IPS-11a (cell line): Measurements from ENCODE around the gene KCNJ6.
"Not testable (repeated sequence)": the region's sequence is repeated elsewhere in the genome, so short reads cannot be mapped to it uniquely, and the experiment has no call there.

ENCODE experiments used
- H3K4me3 ChIP-seq: one replicate; pipeline ENCODE4 v1.5.1; 2013; ENCODE audit warnings: low read depth, low read length, control low read depth

KCNJ6 gene

DNA sequence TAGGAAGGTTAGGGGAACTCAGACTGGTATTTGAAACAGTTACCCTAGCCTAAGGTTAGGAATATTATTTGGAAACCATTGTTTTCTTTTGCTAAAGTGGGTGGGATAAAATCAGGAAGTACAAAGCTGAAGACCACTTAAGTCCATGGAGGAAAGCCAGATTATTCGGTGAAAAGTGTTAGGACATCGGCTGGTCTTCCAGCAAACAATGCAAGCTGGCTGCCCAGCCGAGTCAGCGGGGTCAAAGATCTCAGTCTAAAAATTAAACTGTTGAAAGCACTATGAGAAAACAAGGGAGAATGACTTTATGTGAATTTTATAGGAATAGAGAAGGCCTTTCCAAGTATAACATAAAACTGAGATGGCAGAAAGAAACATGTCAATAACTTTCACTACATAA, 231.7 kb downstream of the KCNJ6 start:
- no peak overlapping the region for H3K4me3 ChIP-seq

- no peak overlapping the region for H3K4me3 ChIP-seq
Observed at GRCh38 chr21:37684115-37684493, 232.2 kb downstream of the KCNJ6 start.

- H3K4me3 ChIP-seq, result no peak overlapping the region
Observed at GRCh38 chr21:37683396-37684114, 232.7 kb downstream of the KCNJ6 start.

DNA sequence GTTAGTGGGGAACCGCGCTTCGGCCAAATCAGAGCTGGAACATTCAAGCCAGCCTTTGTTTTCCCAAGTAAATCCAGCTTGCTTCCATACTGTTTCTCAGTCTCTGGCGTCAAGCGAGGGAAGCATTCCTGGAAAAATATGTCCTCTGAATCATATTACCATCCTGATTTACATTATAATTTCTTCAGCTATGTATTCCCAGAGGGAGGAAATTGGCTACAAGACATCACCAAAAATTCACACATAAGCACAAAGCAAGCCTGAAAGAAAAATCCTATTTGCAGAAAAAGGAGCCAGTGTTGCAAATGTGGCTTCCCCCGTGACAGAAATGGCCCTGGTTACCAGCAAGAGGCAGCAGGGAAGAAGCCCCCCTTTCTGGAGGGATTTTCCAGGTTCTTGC, 233.3 kb downstream of the KCNJ6 start:
- H3K4me3 ChIP-seq, result no peak overlapping the region

GRCh38 chr21:37677006-37677405, 239.3 kb downstream of the KCNJ6 start:
- H3K4me3 ChIP-seq, result no peak overlapping the region

- H3K4me3 ChIP-seq, result no peak overlapping the region
Observed at GRCh38 chr21:37675202-37675801, 241.0 kb downstream of the KCNJ6 start.

GRCh38 chr21:37673801-37674575, 242.3 kb downstream of the KCNJ6 start:
- H3K4me3 ChIP-seq, result no peak overlapping the region

DNA sequence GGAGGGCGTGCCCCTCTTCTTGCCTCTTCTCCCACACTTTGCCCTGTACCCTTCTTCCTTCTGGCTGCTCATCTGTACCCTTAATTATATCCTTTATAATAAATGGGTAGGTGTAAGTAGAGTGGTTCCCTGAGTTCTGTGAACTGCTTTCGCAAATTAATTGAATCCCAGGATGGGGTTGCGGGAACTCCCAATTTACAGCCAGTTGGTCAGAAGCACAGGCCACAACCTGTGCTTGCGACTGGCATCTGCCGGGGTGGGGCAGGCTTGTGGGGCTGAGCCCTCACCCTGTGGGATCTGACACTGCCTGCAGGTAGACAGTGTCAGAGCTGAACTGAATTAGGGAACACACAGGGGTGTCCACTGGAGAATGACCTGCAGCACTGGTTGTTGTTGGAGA, 244.9 kb downstream of the KCNJ6 start:
- H3K4me3 ChIP-seq, result no peak overlapping the region

- no peak overlapping the region for H3K4me3 ChIP-seq
Observed at GRCh38 chr21:37670883-37671282, 245.4 kb downstream of the KCNJ6 start.

DNA sequence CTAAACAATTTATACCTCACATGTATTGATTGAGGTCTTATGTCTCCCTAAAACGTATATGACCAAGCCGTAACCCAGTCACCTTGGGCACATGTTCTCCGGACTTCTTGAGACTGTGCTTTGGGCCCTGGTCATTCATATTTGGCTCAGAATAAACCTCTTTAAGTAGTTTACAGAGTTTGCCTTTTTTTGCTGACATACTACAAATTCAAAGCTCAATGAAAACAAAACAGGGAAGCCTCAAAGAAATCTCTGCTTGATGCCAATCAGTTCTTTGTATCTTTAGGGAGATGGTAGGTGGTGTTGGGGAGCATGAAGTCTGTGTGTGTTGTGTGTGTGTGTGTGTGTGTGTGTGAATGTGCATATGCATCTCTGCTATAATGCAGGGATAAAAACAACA, 247.0 kb downstream of the KCNJ6 start:
- H3K4me3 ChIP-seq, result no peak overlapping the region

GRCh38 chr21:37668462-37669239, 247.6 kb downstream of the KCNJ6 start:
- no peak overlapping the region for H3K4me3 ChIP-seq

DNA sequence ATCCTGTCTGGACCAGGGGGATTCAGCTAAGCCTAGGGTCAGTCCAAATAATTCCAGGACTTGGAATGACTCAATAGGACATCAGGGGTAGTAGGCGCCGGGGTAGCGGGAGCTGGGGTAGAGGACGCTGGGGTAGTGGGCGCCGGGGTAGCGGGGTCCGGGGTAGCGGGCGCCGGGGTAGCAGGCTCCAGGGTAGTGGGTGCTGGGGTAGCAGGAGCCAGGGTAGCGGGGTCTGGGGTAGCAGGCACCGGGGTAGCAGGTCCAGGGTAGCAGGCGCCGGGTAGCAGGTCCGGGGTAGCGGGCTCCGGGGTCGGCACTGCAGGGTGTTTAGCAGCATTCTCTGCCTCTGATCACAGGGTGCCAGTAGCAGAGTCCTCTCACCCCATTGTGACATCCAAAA, 248.9 kb downstream of the KCNJ6 start:
- H3K4me3 ChIP-seq, result no peak overlapping the region

- no peak overlapping the region for H3K4me3 ChIP-seq
Observed at GRCh38 chr21:37665230-37666024, 250.8 kb downstream of the KCNJ6 start.

GRCh38 chr21:37662227-37662626, 254.0 kb downstream of the KCNJ6 start:
- H3K4me3 ChIP-seq, result not testable (repeated sequence)

DNA sequence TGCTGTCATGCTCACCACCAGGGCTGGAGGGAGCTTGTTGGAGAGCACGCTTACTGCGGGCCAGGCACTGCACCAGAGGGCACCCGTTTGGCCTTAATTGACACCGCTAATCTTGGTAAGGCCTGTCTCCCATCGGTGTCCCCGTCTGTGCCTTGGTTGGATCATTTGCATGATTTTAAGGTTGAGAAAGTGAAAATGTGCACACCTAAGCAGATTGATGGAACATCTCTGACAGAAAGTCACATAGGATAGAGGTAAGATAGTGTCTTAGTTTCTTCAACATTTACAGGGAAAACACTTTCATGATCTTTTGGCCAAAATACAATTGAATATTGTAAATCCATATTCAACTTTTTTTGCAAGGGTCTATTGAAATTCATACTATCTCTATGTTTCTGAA, 255.5 kb downstream of the KCNJ6 start:
- no peak overlapping the region for H3K4me3 ChIP-seq

GRCh38 chr21:37659874-37660273, 256.4 kb downstream of the KCNJ6 start:
- H3K4me3 ChIP-seq, result no peak overlapping the region

DNA sequence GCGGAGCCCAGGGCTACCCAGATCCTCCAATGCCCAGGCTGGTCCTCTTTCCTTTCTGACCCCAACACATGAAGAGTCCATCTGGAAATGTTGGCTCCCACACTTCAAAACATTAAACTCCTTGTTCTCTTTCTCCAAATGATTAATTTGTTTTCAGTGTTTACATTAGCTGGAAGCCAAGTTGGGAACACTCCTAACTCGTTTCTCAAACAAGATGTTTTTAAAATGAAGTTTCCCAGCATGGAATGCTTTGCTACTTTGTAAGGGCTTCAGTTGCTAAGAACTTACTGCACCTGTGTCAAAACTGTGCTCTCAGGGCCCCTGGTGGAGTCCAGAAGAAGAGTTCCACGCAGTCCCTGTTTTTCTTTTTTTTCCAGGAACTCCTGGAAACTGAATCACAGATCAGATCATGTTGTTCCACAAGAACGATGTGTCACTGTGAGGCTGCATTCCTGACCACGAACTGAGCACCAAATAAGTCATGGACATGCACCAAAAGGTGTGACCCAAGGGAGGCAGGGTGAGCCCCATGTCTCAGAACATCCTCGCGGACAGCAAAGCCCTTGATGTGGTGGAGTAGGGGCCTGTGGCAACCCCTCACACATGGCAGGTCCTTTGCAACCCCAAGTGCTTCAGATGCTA, 257.3 kb downstream of the KCNJ6 start:
- H3K4me3 ChIP-seq, result no peak overlapping the region

DNA sequence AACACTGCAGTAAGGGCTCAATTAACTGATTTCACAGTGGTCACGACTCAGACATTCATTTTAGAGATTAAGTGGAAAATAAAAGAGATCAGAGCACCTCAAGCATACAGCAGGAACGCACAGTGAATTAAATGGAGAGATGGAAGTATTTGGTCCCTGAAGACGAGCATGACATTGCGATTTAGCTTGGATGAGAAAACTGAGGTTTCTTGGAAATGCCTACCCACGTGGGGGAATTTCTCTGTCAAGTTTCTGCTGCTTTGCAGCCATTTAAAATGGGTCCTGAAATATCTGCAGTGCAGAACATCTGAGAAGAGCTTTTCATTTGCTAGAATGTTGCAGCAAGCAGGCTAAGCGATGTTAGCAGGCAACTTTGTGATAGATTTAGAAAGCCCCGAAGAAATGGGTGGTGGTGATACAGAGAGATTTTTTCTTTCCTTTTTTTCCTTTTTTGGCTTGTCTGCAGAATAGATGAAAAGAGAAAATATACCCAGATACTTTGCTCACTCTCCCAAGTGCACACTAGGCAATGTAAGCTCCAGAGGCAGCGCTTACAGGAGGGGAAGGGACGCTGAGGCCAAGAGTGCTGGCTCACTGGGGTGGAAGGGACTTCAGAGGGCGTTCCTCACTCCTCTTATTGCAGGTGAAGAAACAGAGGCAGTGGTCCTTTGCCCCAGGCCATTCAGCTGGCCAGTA, 258.0 kb downstream of the KCNJ6 start:
- H3K4me3 ChIP-seq, result no peak overlapping the region

GRCh38 chr21:37656899-37657298, 259.4 kb downstream of the KCNJ6 start:
- H3K4me3 ChIP-seq, result no peak overlapping the region
